ENCODE data around the gene ADPRH. TPM values are rescaled to one million over a fixed set of nuclear protein-coding genes. Genes with fewer than 3 reads are reported as not detected.

Gene ADPRH
- total RNA-seq = 0.49 and 2.0 TPM in 2 replicates

GRCh38 chr3:119579366-119580066 is at the start of gene ADPRH:
Gene ADPRH, plus strand, starts transcription at chr3:119579492. Its CDS starts 2,678 bp downstream, at chr3:119582170.

GRCh38 chr3:119559441-119559963 is 19.8 kb upstream of the ADPRH start, which contains the start of gene CD80:
Gene CD80, minus strand, starts transcription at chr3:119559614. Its CDS starts 1,886 bp downstream, at chr3:119557728.

GRCh38 chr3:119597548-119598288 is 18.4 kb downstream of the ADPRH start, which contains the start of gene PLA1A:
Gene PLA1A, plus strand, starts transcription at chr3:119597885. Its CDS starts 29 bp downstream, at chr3:119597914.

Other genes with a start within 250 kb of the ADPRH start
- 40.8 and 41.6 TPM in 2 replicates for gene TMEM39A, start 115.9 kb upstream of the ADPRH start, total RNA-seq
- gene POGLUT1, start 110.5 kb upstream of the ADPRH start, total RNA-seq = 13.1 and 13.6 TPM in 2 replicates
- gene TIMMDC1, start 80.9 kb upstream of the ADPRH start, total RNA-seq = 34.5 and 34.7 TPM in 2 replicates
- gene CD80, start 19.9 kb upstream of the ADPRH start, total RNA-seq = not detected in 2 replicates
- not detected in 2 replicates for gene PLA1A, start 18.4 kb downstream of the ADPRH start, total RNA-seq
- 3.8 TPM in 1 of 2 replicates, not detected in the other for gene POPDC2, start 81.1 kb downstream of the ADPRH start, total RNA-seq
- gene COX17, start 97.9 kb downstream of the ADPRH start, total RNA-seq = 9.1 and 11.7 TPM in 2 replicates
- gene CFAP91, start 123.5 kb downstream of the ADPRH start, total RNA-seq = 0.05 TPM in 1 of 2 replicates, not detected in the other
- gene NR1I2, start 202.6 kb downstream of the ADPRH start, total RNA-seq = not detected in 2 replicates